GM13976 (cell line): ENCODE measurements around the gene GPR176.

ENCODE experiments used
- DNase-seq: peaks from one replicate; pipeline ENCODE4 v3.0.0; 2012; ENCODE audit warnings: low spot score
- in situ Hi-C: fragments of 300-500 bp; cut with MboI; formaldehyde crosslinking; loops from one replicate; pipeline ENCODE4 v1.12.0; 2022; ENCODE audit warnings: low sequenced_read_pairs, mixed read lengths, inconsistent platforms; ENCODE audit not compliant: unreplicated experiment
- TF ChIP-seq, protein P1 (sequence below): IDR thresholded peaks from 2 replicates; pipeline ENCODE4 v1.5.1; 2012; ENCODE audit warnings: borderline replicate concordance, mild to moderate bottlenecking; ENCODE audit not compliant: insufficient read depth; ENCODE audit errors: extremely low read depth, missing control alignments, control extremely low read depth

GPR176 gene

DNA sequence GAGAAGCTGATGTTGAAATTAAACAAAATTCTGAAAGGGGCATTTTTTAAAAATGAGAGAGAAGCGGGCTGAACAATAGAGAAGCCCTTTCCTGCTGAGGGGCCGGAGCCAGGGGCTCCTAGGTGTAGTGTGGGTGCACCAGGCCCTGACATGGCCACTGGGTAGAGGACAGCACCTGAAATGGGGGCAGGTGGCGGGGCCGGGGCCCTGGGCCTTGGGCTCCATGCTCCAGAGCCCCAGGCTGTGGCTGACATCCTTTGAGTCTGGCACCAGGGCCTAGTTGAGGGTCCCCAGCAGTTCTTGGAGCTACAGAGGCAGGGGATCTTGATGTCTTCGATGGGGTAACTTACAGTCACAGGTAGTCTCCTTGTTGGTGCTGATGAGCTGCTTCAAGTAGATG, 6.5 kb upstream of the GPR176 start:
- in situ Hi-C loops, result no loop called here

DNA sequence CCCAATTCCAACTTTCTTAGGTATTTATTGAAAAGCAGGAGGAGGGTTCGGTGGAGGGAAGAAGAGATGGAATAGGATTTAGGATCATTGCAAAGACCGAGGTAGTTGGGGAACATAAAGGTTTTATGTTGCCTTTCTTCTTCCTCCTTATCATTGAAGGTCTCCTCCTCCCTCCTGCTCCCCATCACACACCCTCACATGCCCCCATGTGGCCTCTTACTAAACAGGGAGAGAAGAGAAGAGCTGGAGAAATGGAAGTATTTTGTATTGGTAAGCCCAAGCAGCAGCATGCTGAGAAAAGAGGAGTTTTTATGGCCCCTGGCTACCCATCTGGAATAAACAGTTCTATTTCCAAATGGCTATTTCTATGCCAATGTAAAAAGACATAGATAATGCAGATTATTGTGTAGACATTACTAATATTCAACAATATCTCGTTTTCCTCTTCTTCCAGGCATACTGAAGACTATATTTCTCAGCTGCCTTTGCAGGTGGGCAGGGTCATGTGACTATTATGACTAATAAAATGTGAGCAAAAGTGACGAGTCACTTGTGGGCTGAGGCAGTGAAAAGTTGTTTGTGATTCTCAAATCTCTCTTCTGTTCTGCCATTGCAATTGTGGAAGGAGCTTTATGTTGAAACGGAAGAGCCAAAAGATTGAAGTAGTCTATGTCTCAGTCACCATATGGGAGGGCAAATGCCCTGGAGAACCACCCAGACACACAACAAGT, 5.2 kb upstream of the GPR176 start:
- in situ Hi-C loops, result no loop called here
- DNase-seq, result no peak
- TF ChIP-seq, protein P1, sequence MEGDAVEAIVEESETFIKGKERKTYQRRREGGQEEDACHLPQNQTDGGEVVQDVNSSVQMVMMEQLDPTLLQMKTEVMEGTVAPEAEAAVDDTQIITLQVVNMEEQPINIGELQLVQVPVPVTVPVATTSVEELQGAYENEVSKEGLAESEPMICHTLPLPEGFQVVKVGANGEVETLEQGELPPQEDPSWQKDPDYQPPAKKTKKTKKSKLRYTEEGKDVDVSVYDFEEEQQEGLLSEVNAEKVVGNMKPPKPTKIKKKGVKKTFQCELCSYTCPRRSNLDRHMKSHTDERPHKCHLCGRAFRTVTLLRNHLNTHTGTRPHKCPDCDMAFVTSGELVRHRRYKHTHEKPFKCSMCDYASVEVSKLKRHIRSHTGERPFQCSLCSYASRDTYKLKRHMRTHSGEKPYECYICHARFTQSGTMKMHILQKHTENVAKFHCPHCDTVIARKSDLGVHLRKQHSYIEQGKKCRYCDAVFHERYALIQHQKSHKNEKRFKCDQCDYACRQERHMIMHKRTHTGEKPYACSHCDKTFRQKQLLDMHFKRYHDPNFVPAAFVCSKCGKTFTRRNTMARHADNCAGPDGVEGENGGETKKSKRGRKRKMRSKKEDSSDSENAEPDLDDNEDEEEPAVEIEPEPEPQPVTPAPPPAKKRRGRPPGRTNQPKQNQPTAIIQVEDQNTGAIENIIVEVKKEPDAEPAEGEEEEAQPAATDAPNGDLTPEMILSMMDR, result no peak

More for the DNA sequence above, 6.5 kb upstream of the GPR176 start:
- TF ChIP-seq, protein P1, result no peak
- no peak for DNase-seq

DNA sequence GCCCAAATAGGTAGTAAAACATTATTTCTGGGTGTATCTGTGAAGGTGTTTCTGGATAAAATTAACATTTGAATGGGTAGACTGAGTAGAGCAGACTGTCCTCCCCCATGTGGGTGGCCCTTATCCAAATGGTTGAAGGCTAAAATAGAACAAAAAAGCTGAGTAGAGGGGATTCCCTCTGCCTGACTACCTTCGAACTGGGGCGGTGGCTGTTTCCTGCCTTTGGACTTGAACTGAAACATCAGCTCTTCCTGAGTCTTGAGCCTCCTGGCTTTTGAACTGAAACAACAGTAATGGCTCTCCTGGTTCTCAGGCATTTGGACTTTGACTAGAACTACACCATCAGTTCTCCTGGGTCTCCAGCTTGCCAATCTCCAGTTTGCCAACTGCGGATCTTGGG, 4.4 kb upstream of the GPR176 start:
- in situ Hi-C loops, result loop anchor here (25.0 kb wide), 1 partner anchor 88 kb away; no protein-coding TSS in a partner anchor
- TF ChIP-seq, protein P1, result no peak
- DNase-seq, result no peak

DNA sequence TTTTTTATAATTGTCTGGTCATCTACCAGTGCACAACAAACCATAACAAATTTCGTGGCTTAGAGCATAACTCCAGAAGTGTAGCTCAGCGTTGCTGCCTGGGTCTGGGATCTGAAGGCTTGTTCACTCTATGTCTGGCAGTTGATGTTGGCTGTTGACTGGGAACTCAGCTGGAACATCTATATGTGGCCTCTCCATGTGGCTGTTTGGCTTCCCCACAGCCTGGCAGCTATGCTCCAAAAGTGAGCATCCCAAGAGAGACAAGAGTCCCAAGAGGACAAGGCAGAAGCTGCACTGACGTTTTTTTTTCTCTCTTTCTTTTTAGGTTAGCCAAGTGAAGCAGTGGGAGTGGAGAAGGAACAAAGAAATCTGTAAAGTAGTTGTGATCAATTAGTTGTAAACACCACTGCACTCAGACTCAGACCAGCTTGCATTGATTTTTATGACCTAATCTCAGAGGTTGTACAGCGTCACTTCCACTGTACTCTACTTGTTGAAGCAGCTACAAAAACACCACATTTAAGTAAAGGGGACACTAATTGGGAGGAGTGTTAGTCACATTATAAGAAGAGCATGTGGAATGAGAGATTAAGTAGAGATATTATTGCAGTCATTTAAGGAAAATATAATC, 2.5 kb upstream of the GPR176 start:
- TF ChIP-seq, protein P1, result no peak
- in situ Hi-C loops, result loop anchor here (25.0 kb wide), 1 partner anchor 90 kb away; no protein-coding TSS in a partner anchor
- no peak for DNase-seq

DNA sequence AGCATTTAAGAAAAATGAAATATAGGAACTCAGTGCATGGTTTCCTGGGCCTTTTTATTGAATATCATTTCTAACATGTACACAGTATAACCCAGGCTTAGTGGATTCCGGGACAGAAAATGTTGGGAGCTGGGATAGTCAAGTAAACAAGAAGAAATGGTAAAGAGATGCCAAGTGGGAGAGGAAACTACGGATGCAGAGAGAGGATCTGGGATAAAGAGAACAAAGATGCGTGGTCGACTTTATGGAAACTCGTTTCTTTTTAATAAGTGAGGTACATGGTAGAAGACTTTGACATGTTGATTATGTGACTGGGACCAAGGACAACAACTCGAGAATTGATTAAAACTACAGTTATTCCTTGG, 1.2 kb upstream of the GPR176 start:
- DNase-seq, result no peak
- TF ChIP-seq, protein P1, result no peak
- in situ Hi-C loops, result loop anchor here (25.0 kb wide), 1 partner anchor 91 kb away; no protein-coding TSS in a partner anchor

DNA sequence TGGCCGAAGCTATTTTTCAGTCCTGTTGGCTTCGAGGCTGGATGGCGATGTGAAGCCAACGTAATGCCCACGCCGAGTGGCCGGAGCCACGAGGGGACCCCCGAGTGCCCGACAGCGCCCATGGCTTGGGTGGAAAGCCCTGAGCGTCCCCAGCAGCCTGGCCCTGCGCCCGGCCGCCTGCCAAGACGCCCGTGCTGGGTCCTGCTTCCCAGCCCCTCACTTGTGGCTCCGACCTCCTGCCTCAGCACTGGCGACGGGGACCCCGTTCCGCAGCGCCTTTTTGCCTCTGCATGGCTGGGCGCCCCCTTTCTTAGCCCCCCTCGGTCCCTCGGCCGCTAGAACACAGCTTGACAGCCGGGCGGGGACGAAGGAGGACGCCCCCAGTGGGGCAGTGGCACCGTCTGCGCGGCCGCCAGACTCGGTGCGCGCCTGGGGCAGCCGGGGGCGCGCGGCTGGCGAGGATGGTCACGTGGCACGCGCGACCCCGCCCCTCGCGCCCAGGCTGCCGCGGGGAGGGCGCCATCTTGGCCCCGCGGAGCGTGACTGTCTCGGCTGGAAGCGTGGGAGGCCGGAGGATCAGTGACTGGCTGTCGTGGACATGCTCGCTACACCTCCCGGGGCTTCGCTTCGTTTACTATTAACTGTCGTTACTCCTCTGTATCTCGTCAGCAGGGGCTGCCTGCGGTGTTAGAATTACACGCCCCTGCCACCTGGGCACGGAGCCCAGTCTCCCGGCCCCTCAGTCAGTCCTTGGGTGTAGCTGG, 626 bp upstream of the GPR176 start:
- peak; percentile 91 for DNase-seq
- in situ Hi-C loops, result loop anchor here (25.0 kb wide), 1 partner anchor 92 kb away; no protein-coding TSS in a partner anchor

More for the DNA sequence above, 626 bp upstream of the GPR176 start:
- TF ChIP-seq, protein P1, result no peak
